Measurements from ENCODE around the gene EPS8L1.
A peak's percentile ranks its signal among the peaks of the same experiment; 100 is the strongest.
"Not testable (repeated sequence)": the region's sequence is repeated elsewhere in the genome, so short reads cannot be mapped to it uniquely, and the experiment has no call there.

EPS8L1 gene

DNA sequence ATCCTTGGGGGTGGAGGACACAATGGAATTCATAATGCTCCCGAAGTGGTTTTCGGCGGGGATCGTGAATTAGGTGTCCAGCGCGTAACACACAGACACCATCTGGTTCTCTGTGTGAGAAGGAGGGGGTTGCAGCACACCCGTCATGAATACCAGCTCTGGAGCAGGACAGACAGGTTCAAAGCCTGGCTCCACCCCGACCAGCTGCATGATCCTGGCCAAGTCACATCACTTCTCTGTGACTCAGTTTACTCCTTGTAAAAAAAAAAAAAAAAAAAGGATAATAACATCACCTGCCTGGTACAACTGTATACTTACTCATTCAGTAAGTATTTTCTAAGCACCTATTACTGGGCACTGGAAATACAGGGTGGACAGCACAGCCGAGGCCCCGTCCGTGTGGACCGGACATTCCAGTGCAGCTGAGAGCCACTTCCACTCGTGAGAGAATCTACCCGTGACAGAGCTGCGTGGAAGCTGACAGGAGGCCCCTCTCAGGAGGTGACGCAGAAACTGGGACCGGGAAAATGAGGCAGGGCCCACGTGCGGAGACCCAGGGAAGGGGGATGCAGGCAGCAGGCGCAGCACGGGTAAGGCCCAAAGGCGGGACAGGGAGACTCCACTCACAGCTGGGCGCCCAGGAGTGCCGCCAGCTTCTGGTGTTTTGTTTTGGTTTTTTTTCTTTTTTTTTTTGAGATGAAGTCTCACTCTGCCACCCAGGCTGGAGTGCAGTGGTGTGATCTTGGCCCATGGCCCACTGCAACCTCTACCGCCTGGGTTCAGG, 24.7 kb upstream of the EPS8L1 start:
- DNase-seq: no peak

DNA sequence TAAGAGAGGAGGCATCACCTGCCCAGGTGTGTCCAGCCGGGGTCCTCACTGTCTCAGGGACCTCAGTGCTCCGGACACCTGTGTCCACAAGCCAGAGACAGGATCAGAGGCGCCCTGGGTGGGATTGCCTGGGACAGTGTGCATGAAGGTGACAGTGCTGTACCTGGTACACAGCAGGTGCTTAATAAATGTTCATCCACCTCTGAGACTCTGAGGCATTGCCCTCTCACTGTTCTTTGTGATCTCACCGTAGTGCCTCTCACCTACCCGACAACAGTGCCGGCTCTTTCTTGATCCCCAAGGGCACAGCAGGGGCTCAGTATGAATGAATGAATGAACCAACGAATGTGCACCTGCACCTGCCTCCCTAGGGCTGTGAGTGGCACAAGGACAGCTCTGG, 21.9 kb upstream of the EPS8L1 start:
- DNase-seq: no peak

DNA sequence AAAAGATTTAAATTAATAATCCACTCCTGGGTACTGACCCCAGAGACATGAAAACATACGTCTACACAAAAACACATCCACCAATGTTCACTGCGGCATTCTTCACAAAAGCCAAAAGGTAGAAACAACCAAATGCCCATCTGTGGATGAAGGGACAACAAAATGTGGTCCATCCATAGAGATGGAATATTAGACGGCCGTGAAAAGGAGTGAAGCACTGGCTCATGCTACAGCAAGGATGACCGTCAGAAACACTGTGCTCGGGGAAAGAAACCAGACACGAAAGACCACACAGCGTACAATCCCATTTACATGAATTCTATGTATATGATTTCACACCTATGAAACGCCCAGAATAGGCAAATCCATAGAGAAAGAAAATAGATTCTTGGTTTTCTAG, 18.8 kb upstream of the EPS8L1 start:
- DNase-seq: no peak

DNA sequence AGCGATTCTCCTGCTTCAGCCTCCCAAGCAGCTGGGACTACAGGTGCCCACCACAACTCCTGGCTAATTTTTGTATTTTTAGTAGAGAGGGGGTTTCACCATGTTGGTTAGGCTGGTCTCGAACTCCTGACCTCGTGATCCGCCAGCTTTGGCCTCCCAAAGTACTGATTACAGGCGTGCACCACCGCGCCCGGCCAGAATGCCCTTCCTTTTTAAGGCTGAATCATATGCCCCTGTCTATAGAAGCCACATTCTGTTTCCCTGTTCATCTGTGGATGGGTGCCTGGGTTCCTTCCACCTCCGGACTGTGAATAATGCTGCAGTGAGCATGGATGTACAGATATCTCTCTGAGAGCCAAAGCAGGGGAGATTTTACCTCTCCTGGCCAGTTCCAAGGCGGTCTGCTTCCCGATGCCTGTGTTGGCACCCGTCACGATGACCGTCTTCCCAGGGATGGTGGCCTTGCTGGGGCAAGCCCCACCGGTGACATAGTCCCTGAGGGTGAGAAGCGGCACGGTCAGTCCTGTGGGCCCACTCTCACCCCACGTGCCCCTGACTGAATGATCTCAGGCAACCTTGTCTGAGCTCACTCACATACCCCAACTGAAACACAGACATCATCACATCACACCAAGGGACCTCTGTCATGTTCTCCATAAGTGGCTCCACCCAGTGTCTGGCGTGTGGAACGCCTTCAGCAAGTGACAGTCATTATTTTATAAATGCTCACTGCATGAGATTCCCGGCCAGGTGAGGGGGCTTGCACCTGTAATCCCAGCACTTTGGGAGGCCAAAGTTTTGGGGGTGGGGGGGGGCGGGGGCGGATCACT, 16.7 kb upstream of the EPS8L1 start:
- DNase-seq: no peak

DNA sequence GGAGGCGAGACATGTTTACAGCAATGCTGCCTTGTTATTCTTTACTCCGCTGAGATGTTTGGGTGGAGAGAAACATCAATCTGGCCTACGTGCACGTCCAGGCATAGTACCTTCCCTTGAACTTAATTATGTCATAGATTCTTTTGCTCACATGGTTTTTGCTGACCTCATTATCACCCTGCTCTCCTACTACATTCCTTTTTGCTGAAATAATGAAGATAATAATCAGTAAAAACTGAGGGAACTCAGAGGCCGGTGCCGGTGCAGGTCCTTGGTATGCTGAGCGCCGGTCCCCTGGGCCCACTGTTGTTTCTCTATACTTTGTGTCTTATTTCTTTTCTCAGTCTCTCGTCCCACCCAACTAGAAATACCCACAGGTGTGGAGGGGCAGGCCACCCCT, 15.4 kb upstream of the EPS8L1 start:
- not testable (repeated sequence) for DNase-seq

DNA sequence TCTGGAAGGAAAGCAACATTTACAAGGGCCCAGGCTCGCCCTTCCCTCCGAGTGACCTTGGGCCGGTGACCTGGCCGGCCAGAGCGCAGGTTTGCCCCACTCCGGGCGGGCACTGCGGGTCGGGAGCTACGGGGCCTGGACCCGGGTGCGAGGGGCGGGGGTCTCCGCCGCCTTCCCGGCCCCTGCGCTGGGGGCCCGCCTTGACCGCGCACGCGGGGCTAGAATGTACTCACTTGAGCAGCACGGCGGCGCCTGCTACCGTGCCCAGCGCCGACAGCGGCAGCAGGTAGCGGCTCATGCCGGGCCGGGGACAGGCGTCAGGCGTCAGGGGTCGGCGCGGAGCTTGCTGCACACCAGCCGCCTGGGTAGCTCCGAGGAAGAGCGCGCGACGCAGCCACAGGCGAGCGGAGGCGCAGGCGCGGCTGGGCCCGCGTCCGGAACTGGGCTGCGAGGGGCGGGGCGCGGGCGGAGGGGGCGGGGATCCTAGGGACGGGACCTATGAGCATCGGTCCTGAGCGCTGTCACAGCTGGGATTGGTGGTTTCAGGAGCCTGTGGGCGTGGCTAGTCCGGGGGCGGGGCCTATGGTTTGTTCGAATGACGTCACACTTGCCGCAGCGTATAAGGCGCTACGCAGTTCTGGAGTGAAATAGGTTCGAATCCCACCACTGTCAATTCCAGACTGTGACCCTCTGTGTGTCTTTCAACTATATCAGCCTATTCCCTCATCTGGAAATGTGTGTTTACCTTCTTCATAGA, 12.8 kb upstream of the EPS8L1 start, which contains the start of gene RDH13:
Gene RDH13, minus strand, starts transcription at position 414 of the 757 bp plus-strand sequence. Its CDS starts 116 bp downstream, at position 298.
- DNase-seq: peak; percentile 97

DNA sequence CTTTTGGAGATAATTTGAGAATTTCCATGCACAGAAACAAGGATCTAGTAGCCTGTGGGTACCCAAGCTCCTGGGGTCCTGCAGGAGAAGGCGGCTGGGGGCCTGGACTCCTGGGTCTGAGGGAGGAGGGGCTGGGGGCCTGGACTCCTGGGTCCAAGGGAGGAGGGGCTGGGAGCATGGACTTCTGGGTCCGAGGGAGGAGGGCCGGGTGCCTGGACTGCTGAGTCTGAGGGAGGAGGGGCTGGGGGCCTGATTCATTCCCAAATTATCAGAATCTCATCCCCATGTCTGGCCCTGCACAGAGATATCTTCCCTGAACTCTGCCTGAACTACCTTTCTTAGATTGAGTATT, 12.2 kb upstream of the EPS8L1 start:
- no peak for DNase-seq

DNA sequence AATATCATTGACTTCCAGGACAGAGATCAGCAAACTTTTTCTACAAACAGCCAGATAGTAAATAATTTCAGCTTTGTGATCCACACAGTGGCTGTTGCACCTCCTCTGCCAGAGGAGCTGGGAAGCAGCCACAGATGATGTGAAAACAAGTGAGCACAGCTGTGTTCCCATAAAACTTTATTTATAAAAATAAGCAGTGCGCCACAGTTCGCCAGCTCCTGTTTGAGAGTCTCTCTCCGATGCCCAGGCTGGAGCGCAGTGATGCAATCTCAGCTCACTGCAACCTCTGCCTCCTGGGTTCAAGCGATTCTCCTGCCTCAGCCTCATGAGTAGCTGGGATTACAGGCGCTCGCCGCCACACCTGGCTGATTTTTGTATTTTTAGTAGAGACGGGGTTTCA, 10.2 kb upstream of the EPS8L1 start:
- DNase-seq: not testable (repeated sequence)

DNA sequence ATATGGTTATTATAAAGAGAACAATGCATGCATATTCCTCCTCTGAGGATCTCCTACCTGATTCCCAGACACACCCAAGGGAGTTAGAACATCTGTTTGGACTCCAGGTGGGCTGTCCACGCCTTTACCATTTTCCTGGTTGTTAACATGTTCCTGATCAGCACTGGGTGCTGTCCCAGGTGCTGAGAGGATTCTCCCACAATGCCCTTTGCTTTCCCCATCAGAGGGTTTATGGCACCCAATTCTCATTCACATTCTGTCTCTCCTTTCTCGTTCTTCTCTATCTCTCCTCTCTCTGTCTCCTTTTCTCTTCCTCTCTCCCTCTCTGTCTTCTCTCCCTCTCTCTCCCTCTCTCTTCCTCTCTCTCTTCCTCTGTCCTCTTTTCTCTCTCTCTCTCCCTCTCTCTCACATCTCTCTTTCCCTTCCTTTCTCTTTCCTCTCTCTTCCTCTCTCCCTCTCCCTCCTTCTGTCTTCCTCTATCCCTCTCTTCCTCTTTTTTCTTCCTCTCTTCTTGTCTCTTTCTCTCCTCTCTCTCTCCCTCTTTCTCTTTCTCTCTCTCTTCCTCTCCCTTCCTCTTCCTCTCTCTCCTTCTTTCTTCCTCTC, 9.5 kb upstream of the EPS8L1 start:
- DNase-seq: no peak

DNA sequence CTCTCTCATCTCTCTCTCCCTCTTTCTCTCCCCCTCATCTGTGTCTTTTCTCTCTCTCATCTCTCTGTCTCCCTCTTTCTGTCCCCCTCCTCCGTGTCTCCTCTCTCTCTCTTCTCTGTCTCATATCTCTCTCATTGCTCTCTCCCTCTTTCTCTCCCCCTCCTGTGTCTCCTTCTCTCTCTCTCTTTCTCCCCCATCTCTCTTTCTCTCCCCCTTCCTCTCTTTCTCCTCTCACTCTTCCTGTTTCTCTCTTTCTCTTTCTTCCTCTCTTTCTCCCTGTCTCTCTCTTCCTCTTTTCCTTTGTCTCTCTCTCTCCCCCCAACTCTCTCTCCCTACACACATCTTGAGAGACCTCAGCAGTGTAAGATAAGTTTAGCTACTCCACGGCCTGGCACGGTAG, 7.8 kb upstream of the EPS8L1 start:
- no peak for DNase-seq

DNA sequence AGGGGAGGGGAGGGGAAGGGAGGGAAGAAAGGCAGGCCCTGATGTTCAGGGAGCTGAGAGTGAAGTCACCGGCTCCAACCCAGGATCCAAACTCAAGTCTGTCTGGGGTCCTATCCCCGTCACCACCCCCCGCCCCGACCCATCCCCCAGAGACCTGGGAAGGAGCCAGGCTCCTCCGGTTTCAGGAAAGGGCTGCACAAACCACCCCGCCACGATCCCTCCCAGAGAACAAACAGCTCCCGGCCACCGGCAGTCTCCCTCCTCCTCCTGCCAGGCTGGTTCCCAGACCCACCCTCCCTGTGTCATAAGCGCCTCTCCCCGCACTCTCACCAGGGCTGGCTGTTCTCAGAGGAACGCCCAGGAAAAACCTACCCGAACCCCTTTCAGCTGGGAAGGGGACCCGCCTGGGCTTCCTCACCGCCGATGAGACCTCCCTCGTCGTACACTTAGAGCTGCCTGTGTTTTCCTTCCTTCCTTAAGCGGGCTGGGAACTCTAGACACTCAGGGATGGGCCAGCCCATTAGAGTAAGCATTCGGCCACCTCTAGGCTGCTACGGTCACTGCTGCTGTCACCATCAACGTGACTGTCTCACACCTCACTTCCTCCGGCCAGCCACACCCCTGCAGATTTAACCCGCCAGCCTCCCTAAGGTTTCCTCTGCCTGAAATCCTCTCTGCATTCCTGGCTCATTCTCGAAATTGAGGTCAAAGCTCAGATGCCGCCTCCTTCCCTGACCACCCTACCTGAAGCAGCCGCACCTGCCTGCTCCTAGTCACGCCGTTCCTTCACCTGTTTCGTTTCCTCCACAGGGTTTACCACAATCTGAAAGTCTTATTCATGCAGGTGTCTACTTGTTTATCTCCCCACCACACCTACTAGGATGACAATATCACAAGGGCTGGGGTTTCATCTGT, 6.5 kb upstream of the EPS8L1 start:
- peak; percentile 91 for DNase-seq

DNA sequence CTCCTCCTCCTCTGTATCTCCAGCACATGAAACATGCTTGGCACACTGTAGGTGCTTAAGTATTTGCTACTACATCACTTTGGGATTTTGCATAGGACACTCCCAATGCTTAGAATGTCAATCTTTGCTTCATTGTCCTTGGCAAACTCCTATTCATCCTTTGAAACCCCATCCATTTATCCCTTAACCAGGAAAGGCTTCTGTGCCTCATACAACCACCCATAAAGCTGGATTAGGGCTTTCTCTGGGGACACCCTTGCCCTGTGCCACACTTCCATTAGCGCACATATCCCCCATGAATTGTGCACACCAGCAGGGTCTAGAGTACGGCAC, 5.8 kb upstream of the EPS8L1 start:
- DNase-seq: no peak

DNA sequence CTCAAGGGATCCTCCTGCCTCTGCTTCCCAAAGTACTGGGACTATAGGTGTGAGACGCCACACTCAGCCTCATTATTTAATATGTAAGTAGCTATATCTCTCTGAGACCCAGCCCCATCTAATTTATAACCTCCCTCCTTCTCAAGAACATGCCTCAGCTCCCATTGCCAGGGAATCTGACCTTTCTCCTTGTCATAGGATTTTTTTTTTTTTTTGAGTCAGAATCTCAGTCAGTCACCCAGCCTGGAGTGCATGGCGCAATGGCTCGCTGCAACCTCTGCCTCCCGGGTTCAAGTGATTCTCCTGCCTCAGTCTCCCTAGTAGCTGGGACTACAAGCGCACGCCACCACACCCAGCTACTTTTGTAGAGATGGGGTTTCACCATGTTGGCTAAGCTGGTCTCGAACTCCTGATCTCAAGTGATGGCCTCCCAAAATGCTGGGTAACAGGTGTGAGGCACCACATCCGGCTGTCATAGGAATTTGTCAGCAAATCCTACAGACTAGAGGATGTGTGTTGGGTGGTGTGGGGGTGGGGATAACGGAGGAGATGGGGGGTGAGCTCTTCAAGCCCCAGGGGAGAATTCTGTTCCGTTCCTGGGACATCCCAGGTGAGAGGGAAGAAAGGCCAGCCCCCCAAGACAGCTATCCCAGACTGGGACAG, 5.1 kb upstream of the EPS8L1 start:
- DNase-seq: peak; percentile 85

DNA sequence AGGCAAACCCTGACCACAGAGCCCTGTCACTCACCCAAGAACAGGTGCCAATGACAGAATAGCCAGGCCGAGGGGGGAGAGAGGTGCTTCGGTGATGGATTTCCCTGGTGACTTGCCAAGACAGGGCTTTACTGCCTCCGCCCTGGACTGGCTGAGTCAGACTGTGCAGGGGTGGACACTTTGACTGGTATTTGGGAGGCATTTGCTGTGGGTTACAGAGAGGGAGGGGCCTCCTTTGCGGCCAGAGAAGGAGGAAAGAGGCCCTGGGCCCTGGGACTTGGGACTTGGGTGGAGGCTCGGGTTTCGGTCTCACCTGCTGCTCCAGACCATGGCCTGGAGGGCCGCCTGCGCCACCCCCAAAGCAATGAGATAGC, 4.6 kb upstream of the EPS8L1 start:
- DNase-seq: peak; percentile 98

DNA sequence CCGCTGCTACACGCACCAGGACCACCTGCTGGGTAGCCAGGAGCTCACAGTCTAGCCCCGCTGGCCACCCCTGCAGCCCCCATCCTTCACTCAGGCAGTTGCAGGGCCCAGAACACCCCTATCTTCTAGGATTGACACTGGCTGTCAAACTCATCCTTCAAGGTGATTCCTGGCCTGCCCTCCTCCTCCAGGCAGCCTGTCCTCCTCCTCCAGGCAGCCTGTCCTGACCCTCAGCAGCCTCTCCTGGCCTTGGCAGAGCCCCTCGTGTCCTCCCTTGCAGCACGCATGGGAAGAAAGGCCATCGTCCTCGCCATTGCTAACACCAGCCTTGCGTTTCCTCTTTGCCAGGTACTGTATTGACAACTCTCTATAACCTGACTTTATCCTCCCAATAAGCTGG, 3.8 kb upstream of the EPS8L1 start:
- DNase-seq: no peak

DNA sequence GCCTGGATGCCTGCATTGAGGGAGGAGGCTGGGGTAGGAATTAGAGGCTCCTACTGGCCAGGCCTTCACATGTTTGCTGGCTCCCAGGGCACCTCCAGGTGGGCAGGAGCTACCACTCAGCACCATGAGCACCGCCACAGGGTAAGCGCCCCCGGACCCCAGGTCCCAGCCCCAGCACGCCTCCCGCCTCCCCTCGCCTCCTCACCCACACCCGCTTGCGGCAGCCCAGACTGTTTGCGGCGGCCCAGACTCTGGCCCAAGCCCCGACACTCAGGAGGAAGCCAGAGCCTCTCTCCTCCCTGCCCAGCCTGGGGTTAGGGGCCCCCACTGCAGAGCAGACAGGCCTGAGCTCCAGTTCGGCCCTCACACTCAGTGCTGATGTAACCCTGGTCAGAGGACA, 652 bp downstream of the EPS8L1 start:
- no peak for DNase-seq

DNA sequence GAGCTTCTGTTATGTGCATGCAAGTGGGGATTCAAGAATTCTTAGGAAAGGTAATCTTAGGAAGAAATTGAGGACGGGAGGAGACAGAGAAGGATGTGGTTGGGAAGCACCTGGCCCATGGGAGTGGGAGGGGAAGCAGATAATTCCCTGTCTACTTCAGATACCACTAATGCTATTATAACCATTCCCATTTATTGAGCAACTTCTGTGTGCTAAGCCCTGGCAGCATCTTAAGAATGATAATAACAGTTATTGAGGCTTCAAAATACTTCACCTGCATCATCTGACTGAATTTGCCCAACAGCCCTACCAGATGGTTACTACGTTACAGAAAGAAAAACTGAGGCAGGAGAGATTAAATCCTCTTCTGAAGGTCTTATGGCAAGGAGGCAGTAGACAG, 1.4 kb downstream of the EPS8L1 start:
- DNase-seq: no peak

DNA sequence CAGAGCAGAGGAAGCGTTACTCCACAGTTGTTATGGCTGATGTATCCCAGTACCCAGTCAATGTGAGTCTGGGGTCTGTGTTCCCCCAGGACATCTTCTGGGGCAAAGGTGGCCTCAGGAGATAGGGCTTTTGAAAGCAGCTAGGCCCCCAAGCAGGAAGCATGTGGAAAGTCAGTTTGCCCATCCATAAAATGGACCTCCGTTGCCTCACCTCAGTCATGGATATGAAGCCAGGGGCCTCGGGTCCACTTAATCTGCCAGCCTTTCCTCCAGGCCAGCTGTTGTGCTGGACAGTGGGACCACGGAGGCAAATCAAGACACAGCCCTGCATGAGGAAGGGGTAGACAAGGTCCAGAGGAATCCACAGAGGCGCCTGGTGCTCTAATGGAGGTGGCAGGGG, 3.3 kb downstream of the EPS8L1 start:
- DNase-seq: no peak

DNA sequence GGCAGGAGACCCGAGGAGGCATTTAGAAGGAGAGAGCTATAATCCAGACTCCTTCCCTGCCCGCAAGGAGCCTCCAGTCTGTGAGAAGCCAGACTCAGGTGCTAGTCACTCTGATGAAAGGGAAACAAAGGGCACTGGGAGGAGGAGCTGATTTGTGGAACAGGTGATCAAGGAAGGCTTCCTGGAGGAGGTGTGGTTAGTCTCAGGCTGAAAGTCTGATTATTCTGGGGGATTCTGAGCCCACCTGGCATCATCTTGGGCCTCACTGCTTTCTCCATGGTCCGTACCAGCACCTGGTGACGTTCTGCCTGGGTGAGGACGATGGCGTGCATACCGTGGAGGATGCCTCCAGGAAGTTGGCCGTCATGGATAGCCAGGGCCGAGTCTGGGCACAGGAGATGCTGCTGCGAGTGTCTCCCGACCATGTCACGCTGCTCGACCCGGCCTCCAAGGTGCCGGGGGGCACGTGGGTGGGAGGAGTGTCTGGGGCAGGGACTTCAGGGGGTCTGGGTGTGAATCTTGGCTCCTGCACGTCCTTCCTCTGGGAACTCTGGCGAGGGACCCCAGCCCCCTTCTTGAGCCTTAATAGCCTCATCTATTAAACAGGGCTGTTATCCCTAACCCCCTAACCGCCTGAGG, 3.9 kb downstream of the EPS8L1 start:
- no peak for DNase-seq

DNA sequence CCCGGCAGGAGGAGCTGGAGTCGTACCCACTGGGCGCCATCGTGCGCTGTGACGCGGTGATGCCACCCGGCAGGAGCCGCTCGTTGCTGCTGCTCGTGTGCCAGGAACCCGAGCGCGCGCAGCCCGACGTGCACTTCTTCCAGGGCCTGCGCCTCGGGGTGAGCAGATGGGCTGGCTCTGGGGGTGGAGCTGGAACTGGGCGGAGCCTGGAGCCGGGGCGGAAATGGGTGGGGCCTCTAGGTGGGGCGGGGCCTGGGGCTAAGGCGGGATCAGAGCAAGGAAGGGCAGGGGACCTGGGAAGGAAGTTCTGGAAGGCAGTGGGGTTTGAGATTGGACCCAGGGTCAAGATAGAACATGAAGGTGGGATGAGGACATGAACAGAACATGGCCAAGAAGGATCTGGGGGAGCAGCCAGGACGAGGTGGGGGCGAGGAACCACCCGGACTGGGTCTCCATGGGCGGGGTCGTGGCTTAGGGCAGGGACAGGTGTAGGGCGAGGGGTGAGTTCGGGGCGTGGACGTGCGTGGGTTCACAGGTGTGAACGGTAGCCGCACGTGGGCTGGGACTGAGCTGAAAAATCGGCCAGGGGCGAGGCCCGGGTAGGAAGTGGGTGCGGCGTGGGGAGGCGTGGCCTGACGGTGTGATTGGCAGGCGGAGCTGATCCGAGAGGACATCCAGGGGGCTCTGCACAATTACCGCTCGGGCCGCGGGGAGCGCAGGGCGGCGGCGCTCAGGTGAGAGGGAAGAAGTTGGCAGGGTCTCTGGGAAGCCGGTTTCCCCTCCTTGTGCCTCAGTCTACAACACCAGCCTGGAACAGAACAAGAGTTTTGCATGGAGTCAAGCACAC, 4.7 kb downstream of the EPS8L1 start:
- peak; percentile 85 for DNase-seq

Data from RPMI8226 (cell line).